ENCODE results near the gene C22orf15. TPM values are rescaled to one million over a fixed set of nuclear protein-coding genes. Genes with fewer than 3 reads are reported as not detected.
A peak's percentile ranks its signal among the peaks of the same experiment; 100 is the strongest.
"Not testable (repeated sequence)": the region's sequence is repeated elsewhere in the genome, so short reads cannot be mapped to it uniquely, and the experiment has no call there.

The C22orf15 gene
- total RNA-seq (2014; rRNA removed; shearing (Covaris generic)) = not detected in 2 replicates

- DNase-seq (ENCODE audit: low read depth) = no peak
These were observed at the start of gene C22orf15 for GRCh38 chr22:23762842-23763578. TSS of gene C22orf15 (plus strand) at chr22:23762990. CDS start at chr22:23763307, 317 bp downstream.

GRCh38 chr22:23713696-23714595, 48.8 kb upstream of the C22orf15 start:
- DNase-seq (ENCODE audit: low read depth) = no peak

GRCh38 chr22:23714596-23715578, 47.9 kb upstream of the C22orf15 start:
- no peak for DNase-seq (ENCODE audit: low read depth)

GRCh38 chr22:23715806-23716375, 46.9 kb upstream of the C22orf15 start:
- no peak for DNase-seq (ENCODE audit: low read depth)

- peak; percentile 80 for DNase-seq (ENCODE audit: low read depth)
These were observed 45.7 kb upstream of the C22orf15 start for GRCh38 chr22:23716811-23717801.

GRCh38 chr22:23718371-23719165, 44.2 kb upstream of the C22orf15 start:
- no peak for DNase-seq (ENCODE audit: low read depth)

- no peak for DNase-seq (ENCODE audit: low read depth)
These were observed 41.9 kb upstream of the C22orf15 start for GRCh38 chr22:23720855-23721254.

GRCh38 chr22:23722160-23722559, 40.6 kb upstream of the C22orf15 start:
- DNase-seq (ENCODE audit: low read depth) = no peak

GRCh38 chr22:23722724-23723123, 40.1 kb upstream of the C22orf15 start:
- DNase-seq (ENCODE audit: low read depth) = no peak

- not testable (repeated sequence) for DNase-seq (ENCODE audit: low read depth)
These were observed 34.7 kb upstream of the C22orf15 start for GRCh38 chr22:23728108-23728507.

GRCh38 chr22:23737696-23738095, 25.1 kb upstream of the C22orf15 start:
- no peak for DNase-seq (ENCODE audit: low read depth)

GRCh38 chr22:23742505-23743264, 20.1 kb upstream of the C22orf15 start:
- DNase-seq (ENCODE audit: low read depth) = peak; percentile 32

- no peak for DNase-seq (ENCODE audit: low read depth)
These were observed 19.5 kb upstream of the C22orf15 start for GRCh38 chr22:23743303-23743705.

GRCh38 chr22:23744001-23744400, 18.8 kb upstream of the C22orf15 start:
- DNase-seq (ENCODE audit: low read depth) = no peak

- no peak for DNase-seq (ENCODE audit: low read depth)
These were observed 18.3 kb upstream of the C22orf15 start for GRCh38 chr22:23744485-23744884.

- DNase-seq (ENCODE audit: low read depth) = no peak
These were observed 17.0 kb upstream of the C22orf15 start for GRCh38 chr22:23745791-23746190.

- no peak for DNase-seq (ENCODE audit: low read depth)
These were observed 12.9 kb upstream of the C22orf15 start for GRCh38 chr22:23749841-23750301.

- DNase-seq (ENCODE audit: low read depth) = no peak
These were observed 12.4 kb upstream of the C22orf15 start for GRCh38 chr22:23750367-23750713.

All from RPMI7951 (cell line).